K562 (cell line): Measurements from ENCODE around the gene SLCO2B1. TPM values are rescaled to one million over a fixed set of nuclear protein-coding genes. Genes with fewer than 3 reads are reported as not detected.
A peak's percentile ranks its signal among the peaks of the same experiment; 100 is the strongest.

Experiments
- ADNP ChIP-seq: fragments of 200-800 bp; sonication (Bioruptor generic); IDR thresholded peaks from 2 replicates; pipeline ENCODE4 v1.6.1; 2016; ENCODE audit warnings: missing genetic modification characterization, missing compliant biosample characterization
- EHMT2 ChIP-seq: fragments of 450-650 bp; IDR thresholded peaks from 2 replicates; pipeline ENCODE4 v1.6.1; 2018; ENCODE audit warnings: antibody characterized with exemption
- HMGXB4 ChIP-seq: sonication (generic); formaldehyde crosslinking; IDR thresholded peaks from 2 replicates; pipeline ENCODE4 v1.8.1; 2023; ENCODE audit warnings: mild to moderate bottlenecking, missing genetic modification reagents
- KDM5B ChIP-seq: fragments of 200-600 bp; sonication (generic); IDR thresholded peaks from 2 replicates; pipeline ENCODE4 v1.6.1; 2012; ENCODE audit warnings: low read depth, mild to moderate bottlenecking, moderate library complexity, low read length, control low read depth, inconsistent platforms; ENCODE audit not compliant: insufficient replicate concordance
- KLF16 ChIP-seq: IDR thresholded peaks from 2 replicates; pipeline ENCODE4 v1.6.1; 2016; ENCODE audit warnings: antibody characterized with exemption
- KLF6 ChIP-seq: fragments of 250-450 bp; sonication (Bioruptor Pico); IDR thresholded peaks from 2 replicates; pipeline ENCODE4 v1.4.0; 2020; ENCODE audit warnings: mild to moderate bottlenecking, moderate library complexity, borderline replicate concordance
- SP2 ChIP-seq: IDR thresholded peaks from 2 replicates; pipeline ENCODE4 v1.6.1; 2011; ENCODE audit warnings: mild to moderate bottlenecking, low read depth, low read length, moderate library complexity; ENCODE audit not compliant: poor library complexity, severe bottlenecking; ENCODE audit errors: extremely low read depth
- TCF7L2 ChIP-seq: fragments of 150-350 bp; IDR thresholded peaks from 2 replicates; pipeline ENCODE4 v1.6.1; 2016; ENCODE audit warnings: low read depth, mild to moderate bottlenecking, low read length, moderate library complexity
- ZBTB9 ChIP-seq: fragments of 450-650 bp; formaldehyde crosslinking; IDR thresholded peaks from 2 replicates; pipeline ENCODE4 v1.4.0; 2020; ENCODE audit warnings: mild to moderate bottlenecking, moderate library complexity
- ZNF398 ChIP-seq: fragments of 250-450 bp; sonication (Bioruptor Pico); IDR thresholded peaks from 2 replicates; pipeline ENCODE4 v1.8.0; 2021; ENCODE audit warnings: moderate library complexity, mild to moderate bottlenecking, inconsistent platforms
- ZNF512 ChIP-seq: IDR thresholded peaks from 2 replicates; pipeline ENCODE4 v1.6.1; 2016; ENCODE audit warnings: missing genetic modification characterization, missing compliant biosample characterization
- ZSCAN32 ChIP-seq: fragments of 450-650 bp; formaldehyde crosslinking; IDR thresholded peaks from 2 replicates; pipeline ENCODE4 v1.4.0; 2020; ENCODE audit warnings: mild to moderate bottlenecking, moderate library complexity
- polyA plus RNA-seq, 8 experiments: library from polyadenylated mRNA; depleted of rRNA in 4 of 8; stranded (reverse) in 5 of 8; unstranded in 3 of 8; fragments of >200 nt; fragmentation: Nextera tagmentation in 2 of 8; fragmentation: Illumina TruSeq in 1 of 8; extraction: Ambion mirVana in 2 of 8; extraction: Trizol in 1 of 8; gene quantifications; 2 replicates each; pipeline versions ENCODE4 v1.2.1 to v1.2.3, GENCODE V29; 2011 to 2014; ENCODE audit warnings: inconsistent platforms in 1 of 8, missing spikeins in 1 of 8
- total RNA-seq, 7 experiments: library from RNA; depleted of rRNA in 6 of 7; stranded (reverse); fragments of >200 nt in 6 of 7; fragmentation: Illumina TruSeq in 2 of 7; extraction: Trizol in 2 of 7; gene quantifications; 2 replicates each; pipeline versions ENCODE4 v1.2.1 to v1.2.3, GENCODE V29; 2011 to 2021; ENCODE audit warnings: low replicate concordance in 1 of 7

SLCO2B1 gene
- total and polyA plus RNA-seq, 9 of the 15 experiments (the other 6 are each of a cell fraction or from before 2014, with no cell fraction given), result 0.70 to 14.7 (median 7.6) TPM

- TF ChIP-seq ZNF398 (no peak), EHMT2 (no peak), ZBTB9 (CRISPR knock-in tag) (peak; percentile 82), ADNP (tag) (no peak), KDM5B (peak; percentile 61), KLF16 (0 out of 2 replicates have a peak, but pooled peaks have one; percentile 25), ZSCAN32 (CRISPR knock-in tag) (no peak), SP2 (no peak), KLF6 (CRISPR knock-in tag) (no peak), ZNF512 (tag) (no peak), TCF7L2 (no peak), HMGXB4 (peak; percentile 95; the same call in 1 of the 2 replicates)
These were observed 90.4 kb downstream of the SLCO2B1 start (continued) for GRCh38 chr11:75241036-75241905.
